IgD-negative memory B cell (primary cell): ENCODE results near the gene MICB. TPM values are rescaled to one million over a fixed set of nuclear protein-coding genes. Genes with fewer than 3 reads are reported as not detected.
A peak's percentile ranks its signal among the peaks of the same experiment; 100 is the strongest.

Source experiments
- H3K27ac Mint-ChIP-seq, 3 donors: one replicate each; pipeline ENCODE4 v1.8.0; 2020 to 2022; ENCODE audit warnings: mild to moderate bottlenecking in 3 of 3, mixed read lengths in 3 of 3, moderate library complexity in 1 of 3
- H3K27me3 Mint-ChIP-seq: one replicate; pipeline ENCODE4 v1.8.0; 2021; ENCODE audit warnings: mixed read lengths
- H3K36me3 Mint-ChIP-seq: one replicate; pipeline ENCODE4 v1.8.0; 2020; ENCODE audit warnings: mild to moderate bottlenecking, mixed read lengths
- H3K4me1 Mint-ChIP-seq, 3 donors: one replicate each; pipeline ENCODE4 v1.8.0; 2020 to 2022; ENCODE audit warnings: mixed read lengths in 3 of 3, mild to moderate bottlenecking in 1 of 3
- H3K4me3 Mint-ChIP-seq, 4 donors: one replicate each; pipeline ENCODE4 v1.8.0; 2020 to 2022; ENCODE audit warnings: mild to moderate bottlenecking in 4 of 4, mixed read lengths in 4 of 4, moderate library complexity in 3 of 4
- H3K9me3 Mint-ChIP-seq, 3 donors: one replicate each; pipeline ENCODE4 v1.8.0; 2020 to 2021; ENCODE audit warnings: mixed read lengths in 3 of 3, mild to moderate bottlenecking in 1 of 3
- polyA plus RNA-seq: library from polyadenylated mRNA; unstranded; fragments of 300-500 nt; fragmentation: Illumina TruSeq; gene quantifications from one replicate; pipeline ENCODE4 v1.2.3, GENCODE V29; 2021

Gene MICB
- polyA plus RNA-seq, 1 donor from 2014 or later = 9.3 TPM

GRCh38 chr6:31467151-31467550, 30.8 kb upstream of the MICB start:
- H3K36me3 Mint-ChIP-seq = peaks cover 17% of the 10 kb centered on the region
- peaks cover 63 to 79% (median 70%) of the 10 kb centered on the region in 3 donors for H3K4me1 Mint-ChIP-seq
- no peaks in the 10 kb centered on the region for H3K9me3 Mint-ChIP-seq
- peak overlapping the region; percentile 68 to 82 (median 76) for H3K27ac Mint-ChIP-seq
- H3K4me3 Mint-ChIP-seq = peak overlapping the region; percentile 80 to 100 (median 100)
- no peaks in the 10 kb centered on the region for H3K27me3 Mint-ChIP-seq

GRCh38 chr6:31468311-31468710, 29.6 kb upstream of the MICB start:
- Mint-ChIP-seq H3K4me1 (peaks cover 62 to 83% (median 78%) of the 10 kb centered on the region in 3 donors), H3K27ac (peak overlapping the region in 1 of 3 donors; percentile 82), H3K27me3 (no peaks in the 10 kb centered on the region), H3K36me3 (peaks cover 17% of the 10 kb centered on the region), H3K9me3 (no peaks in the 10 kb centered on the region), H3K4me3 (peak overlapping the region in 3 of 4 donors; percentile 63 to 100 (median 80))

GRCh38 chr6:31470801-31471200, 27.1 kb upstream of the MICB start:
- Mint-ChIP-seq H3K27ac (peak overlapping the region in 1 of 3 donors; percentile 1), H3K9me3 (no peaks in the 10 kb centered on the region), H3K4me3 (peak overlapping the region in 3 of 4 donors; percentile 33 to 86 (median 67)), H3K36me3 (peaks cover 8% of the 10 kb centered on the region), H3K4me1 (peaks cover 59 to 88% (median 71%) of the 10 kb centered on the region in 3 donors), H3K27me3 (no peaks in the 10 kb centered on the region)

- peak overlapping the region in 2 of 4 donors; percentile 33 to 86 for H3K4me3 Mint-ChIP-seq
- no peaks in the 10 kb centered on the region for H3K9me3 Mint-ChIP-seq
- H3K36me3 Mint-ChIP-seq = peaks cover 8% of the 10 kb centered on the region
- H3K27ac Mint-ChIP-seq = peak overlapping the region in 1 of 3 donors; percentile 91
- peaks cover 55 to 87% (median 69%) of the 10 kb centered on the region in 3 donors for H3K4me1 Mint-ChIP-seq
- H3K27me3 Mint-ChIP-seq = no peaks in the 10 kb centered on the region
Measured at GRCh38 chr6:31471711-31472110, 26.2 kb upstream of the MICB start.

- H3K9me3 Mint-ChIP-seq = no peaks in the 10 kb centered on the region
- peaks cover 8% of the 10 kb centered on the region for H3K36me3 Mint-ChIP-seq
- no peaks in the 10 kb centered on the region for H3K27me3 Mint-ChIP-seq
- peak overlapping the region in 1 of 4 donors; percentile 33 for H3K4me3 Mint-ChIP-seq
- H3K4me1 Mint-ChIP-seq = peaks cover 55 to 83% (median 69%) of the 10 kb centered on the region in 3 donors
- H3K27ac Mint-ChIP-seq = no peak overlapping the region
Measured at GRCh38 chr6:31472259-31472658, 25.7 kb upstream of the MICB start.

- Mint-ChIP-seq H3K9me3 (no peaks in the 10 kb centered on the region), H3K4me3 (peak overlapping the region in 1 of 4 donors; percentile 72), H3K36me3 (peaks cover 8% of the 10 kb centered on the region), H3K27ac (no peak overlapping the region), H3K4me1 (peaks cover 51 to 73% (median 62%) of the 10 kb centered on the region in 3 donors), H3K27me3 (no peaks in the 10 kb centered on the region)
Measured at GRCh38 chr6:31473244-31473643, 24.7 kb upstream of the MICB start.

GRCh38 chr6:31473780-31474761, 23.9 kb upstream of the MICB start:
- H3K4me1 Mint-ChIP-seq = peaks cover 54 to 67% (median 56%) of the 10 kb centered on the region in 3 donors
- peak overlapping the region in 2 of 3 donors; percentile 9 to 80 for H3K27ac Mint-ChIP-seq
- H3K36me3 Mint-ChIP-seq = peaks cover 8% of the 10 kb centered on the region
- no peak overlapping the region for H3K4me3 Mint-ChIP-seq
- no peaks in the 10 kb centered on the region for H3K9me3 Mint-ChIP-seq
- H3K27me3 Mint-ChIP-seq = no peaks in the 10 kb centered on the region

- Mint-ChIP-seq H3K27ac (no peak overlapping the region), H3K4me3 (no peak overlapping the region), H3K4me1 (peaks cover 46 to 59% (median 56%) of the 10 kb centered on the region in 3 donors), H3K36me3 (no peaks in the 10 kb centered on the region), H3K9me3 (no peaks in the 10 kb centered on the region), H3K27me3 (no peaks in the 10 kb centered on the region)
Measured at GRCh38 chr6:31474871-31475286, 23.1 kb upstream of the MICB start.

- H3K27ac Mint-ChIP-seq = no peak overlapping the region
- H3K36me3 Mint-ChIP-seq = no peaks in the 10 kb centered on the region
- peaks cover 32 to 44% (median 43%) of the 10 kb centered on the region in 3 donors for H3K4me1 Mint-ChIP-seq
- no peaks in the 10 kb centered on the region for H3K27me3 Mint-ChIP-seq
- no peaks in the 10 kb centered on the region for H3K9me3 Mint-ChIP-seq
- H3K4me3 Mint-ChIP-seq = peak overlapping the region in 1 of 4 donors; percentile 12
Measured at GRCh38 chr6:31476515-31477139, 21.3 kb upstream of the MICB start.

GRCh38 chr6:31477521-31477920, 20.4 kb upstream of the MICB start:
- H3K9me3 Mint-ChIP-seq = no peaks in the 10 kb centered on the region
- peaks cover 23 to 40% (median 39%) of the 10 kb centered on the region in 3 donors for H3K4me1 Mint-ChIP-seq
- no peak overlapping the region for H3K4me3 Mint-ChIP-seq
- peak overlapping the region; percentile 16 to 67 (median 32) for H3K27ac Mint-ChIP-seq
- H3K36me3 Mint-ChIP-seq = no peaks in the 10 kb centered on the region
- H3K27me3 Mint-ChIP-seq = no peaks in the 10 kb centered on the region

GRCh38 chr6:31478186-31478950, 19.6 kb upstream of the MICB start:
- Mint-ChIP-seq H3K27me3 (no peaks in the 10 kb centered on the region), H3K27ac (peak overlapping the region; percentile 24 to 32 (median 31)), H3K4me1 (peaks cover 19 to 34% (median 32%) of the 10 kb centered on the region in 3 donors), H3K9me3 (no peaks in the 10 kb centered on the region), H3K36me3 (no peaks in the 10 kb centered on the region), H3K4me3 (no peak overlapping the region)

- Mint-ChIP-seq H3K36me3 (no peaks in the 10 kb centered on the region), H3K9me3 (no peaks in the 10 kb centered on the region), H3K27me3 (no peaks in the 10 kb centered on the region), H3K4me3 (no peak overlapping the region), H3K27ac (no peak overlapping the region), H3K4me1 (peaks cover 22 to 28% (median 24%) of the 10 kb centered on the region in 3 donors)
Measured at GRCh38 chr6:31479151-31479932, 18.6 kb upstream of the MICB start.

GRCh38 chr6:31479933-31480535, 17.9 kb upstream of the MICB start:
- H3K9me3 Mint-ChIP-seq = no peaks in the 10 kb centered on the region
- no peak overlapping the region for H3K4me3 Mint-ChIP-seq
- H3K36me3 Mint-ChIP-seq = no peaks in the 10 kb centered on the region
- H3K27me3 Mint-ChIP-seq = no peaks in the 10 kb centered on the region
- H3K4me1 Mint-ChIP-seq = peaks cover 19 to 28% (median 21%) of the 10 kb centered on the region in 3 donors
- H3K27ac Mint-ChIP-seq = no peak overlapping the region
